Lung (tissue), 12 donors: ENCODE measurements around the gene PKHD1. TPM values are rescaled to one million over a fixed set of nuclear protein-coding genes. Genes with fewer than 3 reads are reported as not detected.

ENCODE experiments used
- ATAC-seq: fragments of 200-7000 bp; cut with Tn5 transposase; one replicate; pipeline ENCODE4 v1.9.1; 2020; ENCODE audit warnings: moderate number of reproducible peaks; ENCODE audit not compliant: insufficient read depth, low FRiP score
- DNase-seq, 3 donors: peaks; one replicate each; pipeline ENCODE4 v3.0.0-alpha.2; 2013 to 2017
- H3K27ac ChIP-seq, 2 donors: one replicate each; pipeline ENCODE4 v1.5.1; 2013; ENCODE audit warnings: mild to moderate bottlenecking in 2 of 2, moderate library complexity in 2 of 2, control low read depth in 1 of 2, inconsistent platforms in 1 of 2, low read depth in 1 of 2, low read length in 1 of 2
- H3K27me3 ChIP-seq, 3 donors: one replicate each; pipeline ENCODE4 v1.5.1; 2013; ENCODE audit warnings: low read length in 2 of 3; ENCODE audit not compliant: control insufficient read depth in 3 of 3, insufficient read depth in 3 of 3
- H3K36me3 ChIP-seq, 4 donors: one replicate each; pipeline ENCODE4 v1.5.1; 2013; ENCODE audit warnings: low read length in 4 of 4, mild to moderate bottlenecking in 1 of 4, moderate library complexity in 1 of 4; ENCODE audit not compliant: control insufficient read depth in 4 of 4, insufficient read depth in 4 of 4
- H3K4me1 ChIP-seq, 5 donors: one replicate each; pipeline ENCODE4 v1.5.1; 2013; ENCODE audit warnings: low read length in 5 of 5, mild to moderate bottlenecking in 2 of 5, moderate library complexity in 1 of 5; ENCODE audit not compliant: control insufficient read depth in 5 of 5, insufficient read depth in 5 of 5
- H3K4me3 ChIP-seq: one replicate; pipeline ENCODE4 v1.5.1; 2013; ENCODE audit warnings: mild to moderate bottlenecking, control low read depth, moderate library complexity
- H3K9ac ChIP-seq, 2 donors: one replicate each; pipeline ENCODE4 v1.5.1; 2013; ENCODE audit warnings: low read length in 2 of 2, control low read depth in 1 of 2; ENCODE audit not compliant: insufficient read depth in 1 of 2
- H3K9me3 ChIP-seq, 4 donors: one replicate each; pipeline ENCODE4 v1.5.1; 2013; ENCODE audit warnings: low read length in 3 of 4, mild to moderate bottlenecking in 1 of 4, moderate library complexity in 1 of 4; ENCODE audit not compliant: control insufficient read depth in 4 of 4, insufficient read depth in 3 of 4
- CTCF ChIP-seq: IDR thresholded peaks from 2 replicates; pipeline ENCODE4 v1.5.1; 2012; ENCODE audit warnings: mild to moderate bottlenecking; ENCODE audit errors: control extremely low read depth, extremely low read depth
- WGBS, 2 donors: extraction: QIAGEN DNeasy Blood & Tissue Kit; methylation state at CpG; one replicate each; pipeline ENCODE4 v1.1.7; 2013; 5-methylcytosine and 5-hydroxymethylcytosine counted together
- polyA plus RNA-seq, 2 donors: library from polyadenylated mRNA; stranded (reverse); fragments of 200-250 nt; gene quantifications; one replicate each; pipeline ENCODE4 v1.2.1, GENCODE V29; 2013
- total RNA-seq, 2 donors: library from RNA; depleted of rRNA in 1 of 2; stranded (reverse); fragments of >200 nt in 1 of 2; gene quantifications; one replicate each; pipeline ENCODE4 v1.2.1, GENCODE V29; 2014 to 2021
- donor health status: control.
- donor health status: control.
- donor health status: Bipolar disorder and iron deficiency.
- donor health status: healthy.
- donor health status: DM: yes; HTN: yes; CAD: no.

PKHD1 gene
- total and polyA plus RNA-seq, 4 donors, result 0.01 to 6.1 (median 0.09) TPM

- WGBS, 2 donors, result 84 to 87% methylated on average over 2 of the region's 2 CpGs
- Histone ChIP-seq H3K36me3 (no peaks in the 10 kb centered on the region), H3K9ac (no peak overlapping the region), H3K27ac (no peak overlapping the region), H3K9me3 (no peaks in the 10 kb centered on the region), H3K27me3 (no peaks in the 10 kb centered on the region), H3K4me1 (no peaks in the 10 kb centered on the region), H3K4me3 (no peak overlapping the region)
- no peak for TF ChIP-seq CTCF
- no peak for DNase-seq
- no peak for ATAC-seq
Observed at GRCh38 chr6:51706086-51706485, 381.3 kb downstream of the PKHD1 start.

- Histone ChIP-seq H3K4me1 (no peaks in the 10 kb centered on the region), H3K4me3 (no peak overlapping the region), H3K27me3 (no peaks in the 10 kb centered on the region), H3K27ac (no peak overlapping the region), H3K9ac (no peak overlapping the region), H3K9me3 (no peaks in the 10 kb centered on the region), H3K36me3 (no peaks in the 10 kb centered on the region)
- 69 to 89% methylated on average over 1 of the region's 1 CpG for WGBS, 2 donors
- TF ChIP-seq CTCF, result no peak
- peak; percentile 44 for ATAC-seq
- no peak for DNase-seq
Observed at GRCh38 chr6:51704932-51705540, 382.4 kb downstream of the PKHD1 start.

GRCh38 chr6:51702851-51703250 is 384.6 kb downstream of the PKHD1 start:
- ATAC-seq, result no peak
- no peak for DNase-seq
- Histone ChIP-seq H3K27ac (no peak overlapping the region), H3K4me3 (no peak overlapping the region), H3K9me3 (no peaks in the 10 kb centered on the region), H3K4me1 (no peaks in the 10 kb centered on the region), H3K36me3 (no peaks in the 10 kb centered on the region), H3K9ac (no peak overlapping the region), H3K27me3 (no peaks in the 10 kb centered on the region)
- WGBS, 2 donors, result 38 to 62% methylated on average over 2 of the region's 2 CpGs
- TF ChIP-seq CTCF, result no peak

DNA sequence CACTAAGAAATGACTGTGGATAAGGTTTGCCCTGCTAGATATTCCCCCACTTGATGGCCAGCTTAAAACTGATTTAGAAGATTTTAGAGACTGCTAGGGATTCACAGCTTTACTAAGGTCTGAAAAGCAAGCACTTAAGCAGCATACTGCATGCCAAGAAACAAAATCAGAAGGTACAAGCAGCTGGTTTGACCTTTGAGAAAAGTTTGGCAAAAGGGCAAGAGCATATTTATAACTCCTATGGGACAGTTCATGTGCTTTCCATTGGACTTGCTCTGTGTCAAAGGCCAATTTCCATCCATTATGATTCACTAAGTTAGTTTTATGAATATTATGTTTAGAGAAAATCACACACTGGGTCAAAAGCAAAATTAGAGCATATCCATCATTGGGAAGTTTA is 402.8 kb downstream of the PKHD1 start:
- ATAC-seq (no peak), DNase-seq (no peak)
- no peaks in the 10 kb centered on the region for H3K9me3 ChIP-seq
- H3K9ac ChIP-seq, result no peak overlapping the region
- no peak overlapping the region for H3K27ac ChIP-seq
- H3K27me3 ChIP-seq, result no peaks in the 10 kb centered on the region
- H3K4me3 ChIP-seq, result no peak overlapping the region
- peaks cover 0 to 5% (median 0%) of the 10 kb centered on the region in 5 donors for H3K4me1 ChIP-seq
- no peaks in the 10 kb centered on the region for H3K36me3 ChIP-seq
- no peak for TF ChIP-seq CTCF
